Transverse colon (tissue), 3 donors: ENCODE results near the gene ANXA1.

Experiments
- CTCF ChIP-seq, 5 experiments: fragments of 200-600 bp in 3 of 5; fragments of 450-650 bp in 2 of 5; sonication (generic) in 3 of 5; IDR thresholded peaks; 1 replicate in 2 of 5; 2 replicates in 3 of 5; pipeline ENCODE4 v1.5.1; 2016 to 2017; ENCODE audit warnings: antibody characterized with exemption in 5 of 5, inconsistent platforms in 3 of 5, mild to moderate bottlenecking in 2 of 5, moderate library complexity in 1 of 5
- POLR2A ChIP-seq: fragments of 450-650 bp; IDR thresholded peaks from one replicate; pipeline ENCODE4 v1.6.1; 2016; ENCODE audit warnings: antibody characterized with exemption, mild to moderate bottlenecking, moderate library complexity

DNA sequence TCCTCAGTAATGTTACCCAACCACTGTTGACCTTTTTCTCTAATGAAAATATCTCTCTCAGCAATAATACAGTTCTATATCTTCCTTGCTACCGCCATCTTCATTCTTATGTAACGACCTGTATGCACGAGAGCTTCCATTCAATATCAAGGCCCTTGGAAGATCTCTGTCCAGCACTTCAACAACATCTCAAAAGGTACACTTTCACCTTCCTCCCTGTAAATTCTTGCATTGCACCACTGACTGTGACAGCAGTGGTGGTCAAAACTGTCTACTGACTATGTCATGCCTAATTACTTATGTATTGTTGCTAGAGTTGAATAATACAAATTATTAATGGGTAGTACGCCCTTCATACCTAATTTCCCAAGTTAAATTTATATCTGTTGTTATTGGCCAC, 53.3 kb downstream of the ANXA1 start:
- TF ChIP-seq CTCF (IDR thresholded peaks at IDR 0.05) (no peak), POLR2A (no peak)
